ENCODE results near the gene PGAP2.
"Not testable (repeated sequence)": the region's sequence is repeated elsewhere in the genome, so short reads cannot be mapped to it uniquely, and the experiment has no call there.

PGAP2 gene

DNA sequence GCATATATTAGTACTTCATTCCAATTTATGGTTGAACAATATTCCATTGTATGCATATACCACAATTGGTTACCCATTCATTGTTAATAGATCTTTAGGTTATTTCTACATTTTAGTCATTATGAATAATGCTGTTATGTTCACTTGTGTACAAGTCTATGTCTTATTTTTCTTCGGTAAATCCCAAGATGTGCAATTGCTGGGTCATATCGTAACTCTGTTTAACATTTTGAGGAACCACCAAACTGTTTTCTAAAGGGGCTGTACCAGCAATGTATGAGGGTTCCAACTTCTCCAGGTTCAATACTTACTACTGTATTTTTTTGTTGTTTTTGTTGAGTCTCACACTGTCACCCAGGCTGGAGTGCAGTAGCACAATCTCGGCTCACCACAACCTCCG lies 44.1 kb upstream of the PGAP2 start:
- no peak overlapping the region for H3K4me3 ChIP-seq (ENCODE audit: low read depth, low read length)
- TF ChIP-seq ZBTB21 (tag by site-specific recombination; IDR thresholded peaks at IDR 0.05), result no peak
- TF ChIP-seq ZNF560 (tag by site-specific recombination; IDR thresholded peaks at IDR 0.05; ENCODE audit: borderline replicate concordance), result no peak
- no peak for TF ChIP-seq ZNF16 (tag by site-specific recombination; IDR thresholded peaks at IDR 0.05; ENCODE audit: low read depth)
- TF ChIP-seq EGR2 (tag by site-specific recombination; IDR thresholded peaks at IDR 0.05; ENCODE audit: low read depth), result no peak
- TF ChIP-seq ZNF2 (tag by site-specific recombination; IDR thresholded peaks at IDR 0.05), result no peak
- no peak for TF ChIP-seq ZSCAN30 (tag by site-specific recombination; IDR thresholded peaks at IDR 0.05)
- no peak for TF ChIP-seq ZNF221 (tag by site-specific recombination; IDR thresholded peaks at IDR 0.05; ENCODE audit: borderline replicate concordance)
- no peak for TF ChIP-seq ZNF585B (tag by site-specific recombination; IDR thresholded peaks at IDR 0.05)
- TF ChIP-seq ZNF513 (tag by site-specific recombination; IDR thresholded peaks at IDR 0.05), result no peak
- TF ChIP-seq ZNF514 (tag by site-specific recombination; IDR thresholded peaks at IDR 0.05), result no peak
- TF ChIP-seq ZNF292 (tag by site-specific recombination; IDR thresholded peaks at IDR 0.05; ENCODE audit: borderline replicate concordance, low read depth), result no peak
- no peak for TF ChIP-seq ZNF654 (tag by site-specific recombination; IDR thresholded peaks at IDR 0.05; ENCODE audit: low read depth)
- TF ChIP-seq YY1 (tag by site-specific recombination; IDR thresholded peaks at IDR 0.05), result no peak
- no peak for TF ChIP-seq SALL2 (tag by site-specific recombination; IDR thresholded peaks at IDR 0.05; ENCODE audit: borderline replicate concordance)
- TF ChIP-seq, protein P1, sequence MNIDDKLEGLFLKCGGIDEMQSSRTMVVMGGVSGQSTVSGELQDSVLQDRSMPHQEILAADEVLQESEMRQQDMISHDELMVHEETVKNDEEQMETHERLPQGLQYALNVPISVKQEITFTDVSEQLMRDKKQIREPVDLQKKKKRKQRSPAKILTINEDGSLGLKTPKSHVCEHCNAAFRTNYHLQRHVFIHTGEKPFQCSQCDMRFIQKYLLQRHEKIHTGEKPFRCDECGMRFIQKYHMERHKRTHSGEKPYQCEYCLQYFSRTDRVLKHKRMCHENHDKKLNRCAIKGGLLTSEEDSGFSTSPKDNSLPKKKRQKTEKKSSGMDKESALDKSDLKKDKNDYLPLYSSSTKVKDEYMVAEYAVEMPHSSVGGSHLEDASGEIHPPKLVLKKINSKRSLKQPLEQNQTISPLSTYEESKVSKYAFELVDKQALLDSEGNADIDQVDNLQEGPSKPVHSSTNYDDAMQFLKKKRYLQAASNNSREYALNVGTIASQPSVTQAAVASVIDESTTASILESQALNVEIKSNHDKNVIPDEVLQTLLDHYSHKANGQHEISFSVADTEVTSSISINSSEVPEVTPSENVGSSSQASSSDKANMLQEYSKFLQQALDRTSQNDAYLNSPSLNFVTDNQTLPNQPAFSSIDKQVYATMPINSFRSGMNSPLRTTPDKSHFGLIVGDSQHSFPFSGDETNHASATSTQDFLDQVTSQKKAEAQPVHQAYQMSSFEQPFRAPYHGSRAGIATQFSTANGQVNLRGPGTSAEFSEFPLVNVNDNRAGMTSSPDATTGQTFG (tag by site-specific recombination; IDR thresholded peaks at IDR 0.05; ENCODE audit: borderline replicate concordance), result no peak
- no peak for TF ChIP-seq ZNF837 (tag by site-specific recombination; IDR thresholded peaks at IDR 0.05)
- no peak for TF ChIP-seq ZNF146 (tag by site-specific recombination; IDR thresholded peaks at IDR 0.05)
- no peak for TF ChIP-seq ZNF529 (tag by site-specific recombination; IDR thresholded peaks at IDR 0.05; ENCODE audit: insufficient replicate concordance)
- no peak for TF ChIP-seq ZNF747 (tag by site-specific recombination; IDR thresholded peaks at IDR 0.05)
- H3K9me3 ChIP-seq (ENCODE audit: control insufficient read depth, insufficient read depth, low read depth, low read length), result no peaks in the 10 kb centered on the region
- POLR2A ChIA-PET, result no interaction called here
- no peak overlapping the region for H3K27ac ChIP-seq (ENCODE audit: extremely low read depth, low read depth, low read length)
- H3K36me3 ChIP-seq (ENCODE audit: control insufficient read depth in 2 of 2, insufficient read depth in 1 of 2, low read length in 2 of 2), result peaks cover 74 to 98% of the 10 kb centered on the region in 2 experiments
- H3K4me1 ChIP-seq (ENCODE audit: control insufficient read depth, insufficient read depth, low read length), result no peaks in the 10 kb centered on the region
- CTCF ChIA-PET, result no interaction called here

GRCh38 chr11:3766836-3767235 lies 41.5 kb upstream of the PGAP2 start:
- H3K4me3 ChIP-seq (ENCODE audit: low read depth, low read length); H3K9me3 ChIP-seq (ENCODE audit: control insufficient read depth, insufficient read depth, low read depth, low read length); H3K27ac ChIP-seq (ENCODE audit: extremely low read depth, low read depth, low read length); POLR2A ChIA-PET; CTCF ChIA-PET; H3K4me1 ChIP-seq (ENCODE audit: control insufficient read depth, insufficient read depth, low read length): not testable (repeated sequence)
- H3K36me3 ChIP-seq (ENCODE audit: control insufficient read depth in 2 of 2, insufficient read depth in 1 of 2, low read length in 2 of 2), result peaks cover 70 to 99% of the 10 kb centered on the region in 2 experiments

GRCh38 chr11:3767536-3767935 lies 40.8 kb upstream of the PGAP2 start:
- ChIA-PET CTCF (interaction anchor here (0.7 kb wide), 1 partner anchor 42 kb away, joined by 5 read pairs; no protein-coding TSS in a partner anchor), POLR2A (interaction anchor here (0.7 kb wide), 1 partner anchor 308 kb away, joined by 3 read pairs; no protein-coding TSS in a partner anchor)
- H3K27ac ChIP-seq (ENCODE audit: extremely low read depth, low read depth, low read length), result no peak overlapping the region
- TF ChIP-seq ZFP41 (tag by site-specific recombination; IDR thresholded peaks at IDR 0.05; ENCODE audit: borderline replicate concordance) (no peak), ZNF501 (tag by site-specific recombination; IDR thresholded peaks at IDR 0.05) (no peak), ZNF416 (tag by site-specific recombination; IDR thresholded peaks at IDR 0.05) (no peak), ZNF37A (tag by site-specific recombination; IDR thresholded peaks at IDR 0.05) (no peak), BCL11B (tag by site-specific recombination; IDR thresholded peaks at IDR 0.05; ENCODE audit: low read depth) (no peak), ZNF248 (tag by site-specific recombination; IDR thresholded peaks at IDR 0.05) (no peak), ZNF623 (tag by site-specific recombination; IDR thresholded peaks at IDR 0.05) (no peak), HIC1 (tag by site-specific recombination; IDR thresholded peaks at IDR 0.05) (no peak), SALL2 (tag by site-specific recombination; IDR thresholded peaks at IDR 0.05; ENCODE audit: borderline replicate concordance) (no peak), ZNF660 (tag by site-specific recombination; IDR thresholded peaks at IDR 0.05) (no peak), ZNF843 (tag by site-specific recombination; IDR thresholded peaks at IDR 0.05) (no peak), ZNF16 (tag by site-specific recombination; IDR thresholded peaks at IDR 0.05; ENCODE audit: low read depth) (no peak)
- peaks cover 73 to 98% of the 10 kb centered on the region in 2 experiments for H3K36me3 ChIP-seq (ENCODE audit: control insufficient read depth in 2 of 2, insufficient read depth in 1 of 2, low read length in 2 of 2)
- no peaks in the 10 kb centered on the region for H3K9me3 ChIP-seq (ENCODE audit: control insufficient read depth, insufficient read depth, low read depth, low read length)
- H3K4me3 ChIP-seq (ENCODE audit: low read depth, low read length), result no peak overlapping the region
- H3K4me1 ChIP-seq (ENCODE audit: control insufficient read depth, insufficient read depth, low read length), result no peaks in the 10 kb centered on the region
